K562 (cell line): Measurements from ENCODE around the gene NT5DC2. TPM values are rescaled to one million over a fixed set of nuclear protein-coding genes. Genes with fewer than 3 reads are reported as not detected.

Experiments
- MGA ChIP-seq: fragments of 450-650 bp; IDR thresholded peaks from 2 replicates; pipeline ENCODE4 v1.6.1; 2016; ENCODE audit warnings: mild to moderate bottlenecking, moderate library complexity
- NFYB ChIP-seq: IDR thresholded peaks from 2 replicates; pipeline ENCODE4 v1.6.1; 2011; ENCODE audit warnings: mild to moderate bottlenecking, moderate library complexity; ENCODE audit not compliant: insufficient read length; ENCODE audit errors: extremely low read depth
- ZZZ3 ChIP-seq: fragments of 450-650 bp; IDR thresholded peaks from 2 replicates; pipeline ENCODE4 v1.6.1; 2016; ENCODE audit warnings: antibody characterized with exemption, mild to moderate bottlenecking, moderate library complexity
- polyA plus RNA-seq, 8 experiments: library from polyadenylated mRNA; depleted of rRNA in 4 of 8; stranded (reverse) in 5 of 8; unstranded in 3 of 8; fragments of >200 nt; fragmentation: Nextera tagmentation in 2 of 8; fragmentation: Illumina TruSeq in 1 of 8; extraction: Ambion mirVana in 2 of 8; extraction: Trizol in 1 of 8; gene quantifications; 2 replicates each; pipeline versions ENCODE4 v1.2.1 to v1.2.3, GENCODE V29; 2011 to 2014; ENCODE audit warnings: inconsistent platforms in 1 of 8, missing spikeins in 1 of 8
- total RNA-seq, 7 experiments: library from RNA; depleted of rRNA in 6 of 7; stranded (reverse); fragments of >200 nt in 6 of 7; fragmentation: Illumina TruSeq in 2 of 7; extraction: Trizol in 2 of 7; gene quantifications; 2 replicates each; pipeline versions ENCODE4 v1.2.1 to v1.2.3, GENCODE V29; 2011 to 2021; ENCODE audit warnings: low replicate concordance in 1 of 7

NT5DC2 gene
- total and polyA plus RNA-seq, 9 of the 15 experiments (the other 6 are each of a cell fraction or from before 2014, with no cell fraction given): 25.6 to 168 (median 122) TPM

GRCh38 chr3:52534281-52535183, 875 bp upstream of the NT5DC2 start (continued):
- peak; percentile 21; the same call in 1 of the 2 replicates for TF ChIP-seq MGA
- no peak for TF ChIP-seq ZZZ3
- TF ChIP-seq NFYB: no peak
